Trophoblast cell (in vitro differentiated cells and primary cell): ENCODE measurements around the gene CHMP4B.

ENCODE experiments used
- DNase-seq, 2 donors: peaks; one replicate each; pipeline ENCODE4 v3.0.0-alpha.2; 2016
- H2AFZ ChIP-seq: 2 replicates; pipeline ENCODE4 v1.6.1; 2013; ENCODE audit warnings: low read length, moderate library complexity, mild to moderate bottlenecking; ENCODE audit not compliant: insufficient read depth, poor library complexity
- H2AK5ac ChIP-seq: 2 replicates; pipeline ENCODE4 v1.6.1; 2013; ENCODE audit warnings: mild to moderate bottlenecking, low read length
- H2BK120ac ChIP-seq: 2 replicates; pipeline ENCODE4 v1.6.1; 2013; ENCODE audit warnings: low read length, mild to moderate bottlenecking, moderate library complexity; ENCODE audit not compliant: insufficient read depth, poor library complexity
- H2BK12ac ChIP-seq: 2 replicates; pipeline ENCODE4 v1.6.1; 2013; ENCODE audit warnings: mild to moderate bottlenecking, low read length, moderate library complexity
- H2BK5ac ChIP-seq: 2 replicates; pipeline ENCODE4 v1.6.1; 2013; ENCODE audit warnings: low read length, low read depth, moderate library complexity, mild to moderate bottlenecking; ENCODE audit not compliant: poor library complexity
- H3K14ac ChIP-seq: 2 replicates; pipeline ENCODE4 v1.6.1; 2013; ENCODE audit warnings: mild to moderate bottlenecking, low read length
- H3K18ac ChIP-seq: 2 replicates; pipeline ENCODE4 v1.6.1; 2013; ENCODE audit warnings: mild to moderate bottlenecking, low read length
- H3K23ac ChIP-seq: 2 replicates; pipeline ENCODE4 v1.6.1; 2013; ENCODE audit warnings: low read length
- H3K27ac ChIP-seq: 2 replicates; pipeline ENCODE4 v1.5.1; 2013; ENCODE audit warnings: low read depth, mild to moderate bottlenecking, inconsistent platforms, low read length, moderate library complexity
- H3K27me3 ChIP-seq: 2 replicates; pipeline ENCODE4 v1.6.1; 2013; ENCODE audit warnings: inconsistent platforms, mild to moderate bottlenecking, low read length, moderate library complexity; ENCODE audit not compliant: insufficient read depth
- H3K36me3 ChIP-seq, 2 experiments: 1 replicate in 1 of 2; 2 replicates in 1 of 2; pipeline ENCODE4 v1.6.1; 2013; ENCODE audit warnings: low read length in 2 of 2, mild to moderate bottlenecking in 2 of 2, moderate library complexity in 1 of 2; ENCODE audit not compliant: insufficient read depth in 2 of 2, control insufficient read depth in 1 of 2
- H3K4ac ChIP-seq: 2 replicates; pipeline ENCODE4 v1.6.1; 2013; ENCODE audit warnings: low read depth, mild to moderate bottlenecking, low read length, moderate library complexity
- H3K4me1 ChIP-seq, 2 experiments: 1 replicate in 1 of 2; 2 replicates in 1 of 2; pipeline ENCODE4 v1.6.1; 2013; ENCODE audit warnings: low read length in 2 of 2, mild to moderate bottlenecking in 2 of 2, moderate library complexity in 1 of 2; ENCODE audit not compliant: insufficient read depth in 2 of 2, control insufficient read depth in 1 of 2
- H3K4me2 ChIP-seq: 2 replicates; pipeline ENCODE4 v1.6.1; 2013; ENCODE audit warnings: inconsistent platforms, mild to moderate bottlenecking, low read length, moderate library complexity
- H3K4me3 ChIP-seq: 2 replicates; pipeline ENCODE4 v1.5.1; 2013; ENCODE audit warnings: mild to moderate bottlenecking, low read depth, low read length, inconsistent platforms
- H3K79me1 ChIP-seq: one replicate; pipeline ENCODE4 v1.6.1; 2013; ENCODE audit warnings: low read length
- H3K79me2 ChIP-seq: 2 replicates; pipeline ENCODE4 v1.6.1; 2013; ENCODE audit warnings: low read length, mild to moderate bottlenecking; ENCODE audit not compliant: control insufficient read depth, insufficient read depth, poor library complexity
- H3K9ac ChIP-seq: 2 replicates; pipeline ENCODE4 v1.6.1; 2013; ENCODE audit warnings: mild to moderate bottlenecking, low read length
- H3K9me3 ChIP-seq: 2 replicates; pipeline ENCODE4 v1.6.1; 2013; ENCODE audit warnings: low read depth, mild to moderate bottlenecking, control low read depth, inconsistent platforms, low read length; ENCODE audit not compliant: insufficient read depth
- H4K12ac ChIP-seq: 2 replicates; pipeline ENCODE4 v1.6.1; 2013; ENCODE audit warnings: low read depth, mild to moderate bottlenecking, low read length, moderate library complexity
- H4K8ac ChIP-seq: 2 replicates; pipeline ENCODE4 v1.6.1; 2013; ENCODE audit warnings: low read depth, mild to moderate bottlenecking, low read length, moderate library complexity
- H4K91ac ChIP-seq: one replicate; pipeline ENCODE4 v1.6.1; 2013; ENCODE audit warnings: low read depth, mild to moderate bottlenecking, low read length, moderate library complexity
- WGBS: extraction: QIAGEN DNeasy Blood & Tissue Kit; methylation state at CpG from one replicate; pipeline ENCODE4 v1.1.7; 2013; ENCODE audit warnings: missing lambda C conversion rate; ENCODE audit not compliant: insufficient read length, insufficient coverage; ENCODE audit errors: extremely low coverage; 5-methylcytosine and 5-hydroxymethylcytosine counted together

CHMP4B gene

GRCh38 chr20:33846291-33846935, 35.3 kb downstream of the CHMP4B start:
- Histone ChIP-seq H4K91ac (no peak overlapping the region), H3K36me3 (peaks cover 12 to 19% of the 10 kb centered on the region in 2 experiments), H3K4me3 (no peak overlapping the region), H2BK120ac (no peak overlapping the region), H2AFZ (no peak overlapping the region), H3K27ac (no peak overlapping the region), H3K4ac (peak overlapping the region; percentile 0), H3K18ac (peak overlapping the region; percentile 33), H2BK12ac (no peak overlapping the region), H3K4me1 (peaks cover 11 to 21% of the 10 kb centered on the region in 2 experiments), H3K4me2 (no peak overlapping the region), H3K79me2 (peaks cover 5% of the 10 kb centered on the region), H2BK5ac (no peak overlapping the region), H3K9ac (no peak overlapping the region), H4K12ac (no peak overlapping the region), H2AK5ac (no peak overlapping the region), H4K8ac (no peak overlapping the region), H3K23ac (no peak overlapping the region), H3K27me3 (no peaks in the 10 kb centered on the region), H3K9me3 (no peaks in the 10 kb centered on the region), H3K14ac (no peak overlapping the region), H3K79me1 (no peaks in the 10 kb centered on the region)
- DNase-seq, result no peak
- no CpG with 5 or more reads among the region's 6 CpGs for WGBS

DNA sequence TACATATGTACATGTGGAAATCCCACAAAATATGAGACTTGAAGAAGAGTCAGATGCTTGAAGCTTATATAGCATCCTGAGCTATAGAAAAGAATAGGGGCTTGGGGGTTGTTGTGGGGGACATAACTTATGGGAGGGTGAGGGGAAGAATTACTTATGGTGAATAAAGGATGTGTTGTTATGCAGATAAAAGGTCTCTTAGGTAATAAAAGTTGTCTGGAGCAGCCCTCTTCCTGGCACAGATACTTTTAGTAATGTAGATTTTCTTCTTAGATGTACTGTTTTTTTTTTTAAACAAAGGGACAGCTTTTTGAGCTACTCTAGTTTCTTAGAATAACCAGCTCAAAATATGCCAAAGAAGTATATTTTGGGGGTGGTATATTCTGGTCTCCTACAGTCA, 35.9 kb downstream of the CHMP4B start:
- H3K23ac ChIP-seq, result no peak overlapping the region
- H3K79me2 ChIP-seq, result peaks cover 5% of the 10 kb centered on the region
- H3K4me1 ChIP-seq, result peaks cover 11 to 20% of the 10 kb centered on the region in 2 experiments
- no peak overlapping the region for H3K18ac ChIP-seq
- H2AK5ac ChIP-seq, result no peak overlapping the region
- H2BK120ac ChIP-seq, result no peak overlapping the region
- H3K79me1 ChIP-seq, result no peaks in the 10 kb centered on the region
- H3K36me3 ChIP-seq, result peaks cover 15 to 25% of the 10 kb centered on the region in 2 experiments
- no peaks in the 10 kb centered on the region for H3K9me3 ChIP-seq
- H2AFZ ChIP-seq, result no peak overlapping the region
- DNase-seq, result no peak
- no peak overlapping the region for H3K9ac ChIP-seq
- no peak overlapping the region for H4K8ac ChIP-seq
- H3K27me3 ChIP-seq, result no peaks in the 10 kb centered on the region
- no peak overlapping the region for H3K14ac ChIP-seq
- no peak overlapping the region for H4K91ac ChIP-seq
- H3K4ac ChIP-seq, result no peak overlapping the region
- H2BK5ac ChIP-seq, result no peak overlapping the region
- H2BK12ac ChIP-seq, result no peak overlapping the region
- H3K4me2 ChIP-seq, result no peak overlapping the region
- no peak overlapping the region for H4K12ac ChIP-seq
- no peak overlapping the region for H3K4me3 ChIP-seq
- no peak overlapping the region for H3K27ac ChIP-seq

DNA sequence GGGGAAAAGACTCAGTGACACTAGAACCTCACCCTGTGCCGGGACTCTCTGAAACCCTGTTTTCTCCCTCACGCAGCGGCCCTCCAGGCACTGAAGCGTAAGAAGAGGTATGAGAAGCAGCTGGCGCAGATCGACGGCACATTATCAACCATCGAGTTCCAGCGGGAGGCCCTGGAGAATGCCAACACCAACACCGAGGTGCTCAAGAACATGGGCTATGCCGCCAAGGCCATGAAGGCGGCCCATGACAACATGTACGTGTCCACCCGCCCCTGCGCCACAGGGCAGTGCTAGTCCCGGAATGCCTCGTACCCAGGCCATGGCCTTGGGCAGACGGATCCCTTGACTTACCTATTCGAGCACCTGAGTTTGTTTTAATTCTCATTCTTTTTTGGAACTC, 37.2 kb downstream of the CHMP4B start:
- H4K8ac ChIP-seq, result no peak overlapping the region
- peaks cover 6 to 14% of the 10 kb centered on the region in 2 experiments for H3K4me1 ChIP-seq
- H2AFZ ChIP-seq, result no peak overlapping the region
- no peak overlapping the region for H3K14ac ChIP-seq
- peaks cover 29 to 39% of the 10 kb centered on the region in 2 experiments for H3K36me3 ChIP-seq
- no peak overlapping the region for H2AK5ac ChIP-seq
- no peak for DNase-seq
- H3K9ac ChIP-seq, result no peak overlapping the region
- H2BK12ac ChIP-seq, result no peak overlapping the region
- H2BK5ac ChIP-seq, result no peak overlapping the region
- no peak overlapping the region for H3K4ac ChIP-seq
- H3K23ac ChIP-seq, result no peak overlapping the region
- H2BK120ac ChIP-seq, result no peak overlapping the region
- no peaks in the 10 kb centered on the region for H3K79me1 ChIP-seq
- no peak overlapping the region for H3K4me3 ChIP-seq
- WGBS, result no CpG with 5 or more reads among the region's 19 CpGs
- no peak overlapping the region for H4K12ac ChIP-seq
- H3K27ac ChIP-seq, result no peak overlapping the region
- no peak overlapping the region for H3K4me2 ChIP-seq
- no peak overlapping the region for H4K91ac ChIP-seq
- H3K27me3 ChIP-seq, result no peaks in the 10 kb centered on the region
- no peak overlapping the region for H3K18ac ChIP-seq
- H3K9me3 ChIP-seq, result no peaks in the 10 kb centered on the region
- no peaks in the 10 kb centered on the region for H3K79me2 ChIP-seq

DNA sequence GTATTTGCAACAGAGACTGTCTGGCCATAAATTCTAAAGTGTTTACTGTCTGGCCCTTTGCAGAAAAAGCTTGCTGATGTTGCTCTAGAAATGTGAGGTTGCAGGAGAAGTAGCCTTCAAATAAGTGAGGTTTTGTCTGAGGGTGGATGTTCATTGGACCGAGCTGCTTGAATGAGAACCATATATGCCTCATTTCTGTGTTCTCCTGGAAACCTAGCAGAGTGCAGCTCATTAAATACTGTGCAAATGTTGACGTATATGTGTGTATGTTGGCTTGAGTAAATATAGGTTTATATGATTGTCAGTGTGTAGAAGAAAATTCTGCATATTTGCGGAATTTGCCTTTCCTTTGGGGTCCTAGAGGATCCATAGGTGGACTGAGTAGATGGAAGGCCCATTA, 39.0 kb downstream of the CHMP4B start:
- Histone ChIP-seq H3K14ac (no peak overlapping the region), H4K12ac (no peak overlapping the region), H2AK5ac (no peak overlapping the region), H3K4ac (no peak overlapping the region), H2BK5ac (no peak overlapping the region), H2BK120ac (no peak overlapping the region), H2AFZ (no peak overlapping the region), H4K8ac (no peak overlapping the region), H3K9ac (no peak overlapping the region), H3K4me2 (no peak overlapping the region), H3K27me3 (no peaks in the 10 kb centered on the region), H3K79me2 (no peaks in the 10 kb centered on the region), H3K23ac (no peak overlapping the region), H3K9me3 (no peaks in the 10 kb centered on the region), H3K18ac (no peak overlapping the region), H3K36me3 (peaks cover 37 to 54% of the 10 kb centered on the region in 2 experiments), H3K4me3 (no peak overlapping the region), H3K27ac (no peak overlapping the region), H3K4me1 (peaks cover 6 to 9% of the 10 kb centered on the region in 2 experiments), H2BK12ac (no peak overlapping the region), H4K91ac (no peak overlapping the region), H3K79me1 (no peaks in the 10 kb centered on the region)
- WGBS, result no CpG with 5 or more reads among the region's 3 CpGs
- DNase-seq, result no peak
